Measurements from ENCODE around the gene RPS6KA5. TPM values are rescaled to one million over a fixed set of nuclear protein-coding genes. Genes with fewer than 3 reads are reported as not detected.

RPS6KA5 gene
- total RNA-seq, 2 donors from 2014 or later = 8.9 to 10.3 TPM

DNA sequence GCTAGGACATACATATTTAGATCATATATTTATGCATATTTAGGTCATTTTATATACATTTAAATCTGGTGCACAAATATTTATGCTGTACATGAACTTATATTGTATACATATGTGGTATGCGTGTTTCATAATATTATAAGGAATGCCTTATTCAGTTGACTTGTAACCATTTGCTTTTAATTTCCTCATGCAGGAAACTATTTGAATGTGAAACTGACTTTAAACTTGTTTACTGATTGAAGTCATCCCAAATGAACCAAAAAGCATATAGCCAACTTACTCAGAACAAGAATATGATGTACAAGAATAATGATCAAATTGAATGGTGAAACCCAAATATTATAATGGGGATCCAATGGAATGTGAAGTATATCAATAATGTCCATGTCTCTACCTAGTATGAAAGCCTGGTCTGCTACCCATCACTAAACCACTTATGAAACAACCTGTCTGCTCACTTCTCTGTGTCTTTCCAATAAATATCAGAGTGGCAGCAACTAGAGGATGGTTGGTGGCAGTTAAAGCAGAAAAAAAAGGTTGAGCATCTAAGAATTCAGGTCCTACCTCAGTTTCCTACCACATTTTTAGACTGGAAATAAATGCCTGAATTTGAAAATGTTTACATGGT, 38.3 kb downstream of the RPS6KA5 start:
- DNase-seq (ENCODE audit: low spot score) = no peak

DNA sequence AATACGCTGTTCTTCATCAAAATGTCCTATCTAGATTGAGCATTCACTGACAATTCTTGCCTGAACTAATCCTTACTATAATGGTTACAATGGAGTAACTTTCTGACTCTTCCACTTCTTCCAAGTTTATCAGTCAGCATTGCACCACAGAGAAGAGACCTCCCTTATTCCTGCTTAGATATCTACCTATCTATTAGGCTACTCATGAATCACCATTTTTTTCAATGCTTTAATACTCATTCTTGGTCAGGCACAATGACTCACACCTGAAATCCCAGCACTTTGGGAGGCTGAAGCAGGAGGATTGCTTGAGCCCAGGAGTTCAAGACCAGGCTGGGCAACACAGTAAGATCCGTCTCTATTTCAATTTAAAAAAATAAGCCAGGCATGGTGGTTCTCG, 39.3 kb downstream of the RPS6KA5 start:
- Histone ChIP-seq H3K4me3 (no peak overlapping the region), H3K9me3 (no peaks in the 10 kb centered on the region), H3K4me1 (replicated peaks) (peaks cover 6% of the 10 kb centered on the region), H3K27ac (no peak overlapping the region), H3K36me3 (no peaks in the 10 kb centered on the region), H3K27me3 (replicated peaks; ENCODE audit: insufficient read depth) (no peaks in the 10 kb centered on the region)
- intact Hi-C loops (cut with DNase I) = no loop called here
- TF ChIP-seq POLR2AphosphoS5 (IDR thresholded peaks at IDR 0.05) = no peak
- TF ChIP-seq, protein P1, sequence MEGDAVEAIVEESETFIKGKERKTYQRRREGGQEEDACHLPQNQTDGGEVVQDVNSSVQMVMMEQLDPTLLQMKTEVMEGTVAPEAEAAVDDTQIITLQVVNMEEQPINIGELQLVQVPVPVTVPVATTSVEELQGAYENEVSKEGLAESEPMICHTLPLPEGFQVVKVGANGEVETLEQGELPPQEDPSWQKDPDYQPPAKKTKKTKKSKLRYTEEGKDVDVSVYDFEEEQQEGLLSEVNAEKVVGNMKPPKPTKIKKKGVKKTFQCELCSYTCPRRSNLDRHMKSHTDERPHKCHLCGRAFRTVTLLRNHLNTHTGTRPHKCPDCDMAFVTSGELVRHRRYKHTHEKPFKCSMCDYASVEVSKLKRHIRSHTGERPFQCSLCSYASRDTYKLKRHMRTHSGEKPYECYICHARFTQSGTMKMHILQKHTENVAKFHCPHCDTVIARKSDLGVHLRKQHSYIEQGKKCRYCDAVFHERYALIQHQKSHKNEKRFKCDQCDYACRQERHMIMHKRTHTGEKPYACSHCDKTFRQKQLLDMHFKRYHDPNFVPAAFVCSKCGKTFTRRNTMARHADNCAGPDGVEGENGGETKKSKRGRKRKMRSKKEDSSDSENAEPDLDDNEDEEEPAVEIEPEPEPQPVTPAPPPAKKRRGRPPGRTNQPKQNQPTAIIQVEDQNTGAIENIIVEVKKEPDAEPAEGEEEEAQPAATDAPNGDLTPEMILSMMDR (IDR thresholded peaks at IDR 0.05) = no peak
- TF ChIP-seq POLR2A (IDR thresholded peaks at IDR 0.05) = no peak
- DNase-seq (ENCODE audit: low spot score) = no peak
- 96% methylated on average over 3 of the region's 3 CpGs for WGBS

More for the DNA sequence above, 38.3 kb downstream of the RPS6KA5 start:
- WGBS = 98% methylated on average over 1 of the region's 1 CpG
- Histone ChIP-seq H3K4me1 (replicated peaks) (peaks cover 6% of the 10 kb centered on the region), H3K36me3 (no peaks in the 10 kb centered on the region), H3K27ac (peak overlapping the region; percentile 18 to 62), H3K4me3 (peak overlapping the region; percentile 15 to 20), H3K9me3 (no peaks in the 10 kb centered on the region), H3K27me3 (replicated peaks; ENCODE audit: insufficient read depth) (no peaks in the 10 kb centered on the region)
- TF ChIP-seq POLR2A (IDR thresholded peaks at IDR 0.05) (no peak), POLR2AphosphoS5 (IDR thresholded peaks at IDR 0.05) (no peak)
- TF ChIP-seq, protein P1 (IDR thresholded peaks at IDR 0.05) = no peak
- intact Hi-C loops (cut with DNase I) = no loop called here

DNA sequence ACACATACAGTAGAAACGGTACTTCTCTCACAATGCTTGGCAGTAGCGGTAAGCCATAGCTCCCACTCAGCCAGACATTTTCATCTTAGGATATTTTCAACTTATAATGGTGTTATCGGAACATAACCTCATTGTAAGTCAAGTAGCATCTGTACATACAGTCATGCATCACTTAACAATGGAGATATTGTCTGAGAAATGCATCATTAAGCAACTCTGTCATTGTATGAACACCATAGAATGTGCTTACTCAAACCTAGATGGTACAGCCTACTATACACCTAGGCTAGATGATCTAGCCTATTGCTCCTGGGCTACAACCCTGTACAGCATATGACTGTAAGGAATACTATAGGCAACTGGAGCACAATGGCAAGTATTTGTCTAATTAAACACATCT, 40.8 kb downstream of the RPS6KA5 start:
- TF ChIP-seq, protein P1 (IDR thresholded peaks at IDR 0.05) = no peak
- TF ChIP-seq POLR2A (IDR thresholded peaks at IDR 0.05) = no peak
- TF ChIP-seq POLR2AphosphoS5 (IDR thresholded peaks at IDR 0.05) = no peak
- intact Hi-C loops (cut with DNase I) = no loop called here
- no peaks in the 10 kb centered on the region for H3K9me3 ChIP-seq
- WGBS = 92% methylated on average over 3 of the region's 3 CpGs
- H3K27ac ChIP-seq = no peak overlapping the region
- H3K4me1 ChIP-seq (replicated peaks) = peaks cover 6% of the 10 kb centered on the region
- no peak for DNase-seq (ENCODE audit: low spot score)
- H3K36me3 ChIP-seq = no peaks in the 10 kb centered on the region
- no peak overlapping the region for H3K4me3 ChIP-seq
- no peaks in the 10 kb centered on the region for H3K27me3 ChIP-seq (replicated peaks; ENCODE audit: insufficient read depth)

DNA sequence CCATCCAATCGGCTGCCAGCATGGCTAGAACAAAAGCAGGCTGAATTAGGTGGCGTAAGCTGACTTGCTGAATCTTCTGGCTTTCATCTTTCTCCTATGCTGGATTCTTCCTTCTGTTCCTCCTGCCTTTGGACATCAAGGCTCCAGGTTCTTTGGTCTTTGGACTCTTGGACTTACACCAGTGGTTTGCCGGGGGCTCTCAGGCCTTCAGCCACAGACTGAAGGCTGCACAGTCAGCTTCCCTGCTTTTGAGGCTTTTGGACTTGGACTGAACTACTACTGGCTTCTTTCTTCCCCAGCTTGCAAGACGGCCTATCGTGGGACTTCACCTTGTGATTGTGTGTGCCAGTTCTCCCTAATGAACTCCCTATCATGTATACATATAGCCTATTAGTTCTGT, 42.0 kb downstream of the RPS6KA5 start:
- intact Hi-C loops (cut with DNase I) = no loop called here

More for the DNA sequence above, 42.0 kb downstream of the RPS6KA5 start:
- no peak overlapping the region for H3K4me3 ChIP-seq
- no peak for DNase-seq (ENCODE audit: low spot score)
- TF ChIP-seq POLR2A (IDR thresholded peaks at IDR 0.05) (no peak), POLR2AphosphoS5 (IDR thresholded peaks at IDR 0.05) (no peak)
- TF ChIP-seq, protein P1 (IDR thresholded peaks at IDR 0.05) = no peak
- WGBS = 95% methylated on average over 5 of the region's 5 CpGs
- no peak overlapping the region for H3K27ac ChIP-seq
- no peaks in the 10 kb centered on the region for H3K27me3 ChIP-seq (replicated peaks; ENCODE audit: insufficient read depth)
- H3K9me3 ChIP-seq = no peaks in the 10 kb centered on the region
- H3K36me3 ChIP-seq = no peaks in the 10 kb centered on the region
- H3K4me1 ChIP-seq (replicated peaks) = peaks cover 6% of the 10 kb centered on the region
